Astrocyte (in vitro differentiated cells and primary cell): ENCODE measurements around the gene OR2Y1. TPM values are rescaled to one million over a fixed set of nuclear protein-coding genes. Genes with fewer than 3 reads are reported as not detected.
"Not testable (repeated sequence)": the region's sequence is repeated elsewhere in the genome, so short reads cannot be mapped to it uniquely, and the experiment has no call there.

Source experiments
- DNase-seq: peaks from one replicate; pipeline ENCODE4 v3.0.0-alpha.2; 2010; ENCODE audit warnings: low read depth
- FAIRE-seq: peaks from 2 replicates; lab custom pipeline; 2011; peaks lifted over from hg19 to GRCh38; lab: Jason Lieb, UNC
- H2AFZ ChIP-seq: 2 replicates; pipeline ENCODE4 v1.6.0; 2012; ENCODE audit warnings: low read depth, low read length, inconsistent platforms
- H3K27ac ChIP-seq: 2 replicates; pipeline ENCODE4 v1.5.1; 2011; ENCODE audit warnings: low read depth, low read length, inconsistent platforms
- H3K27me3 ChIP-seq: 2 replicates; pipeline ENCODE4 v1.6.0; 2011; ENCODE audit warnings: low read length, inconsistent platforms; ENCODE audit not compliant: insufficient read depth
- H3K36me3 ChIP-seq: 2 replicates; pipeline ENCODE4 v1.5.1; 2011; ENCODE audit warnings: low read length, inconsistent platforms; ENCODE audit not compliant: insufficient read depth
- H3K4me1 ChIP-seq: 2 replicates; pipeline ENCODE4 v1.5.1; 2011; ENCODE audit warnings: low read length, inconsistent platforms; ENCODE audit not compliant: insufficient read depth
- H3K4me2 ChIP-seq: 2 replicates; pipeline ENCODE4 v1.6.0; 2012; ENCODE audit warnings: low read length, inconsistent platforms
- H3K4me3 ChIP-seq: 2 replicates; pipeline ENCODE4 v1.5.1; 2011; ENCODE audit warnings: low read depth, mild to moderate bottlenecking, low read length, inconsistent platforms; ENCODE audit not compliant: insufficient read depth
- H3K79me2 ChIP-seq: 2 replicates; pipeline ENCODE4 v1.6.0; 2012; ENCODE audit warnings: mild to moderate bottlenecking, low read length, inconsistent platforms; ENCODE audit not compliant: insufficient read depth
- H3K9ac ChIP-seq: 2 replicates; pipeline ENCODE4 v1.6.0; 2012; ENCODE audit warnings: mild to moderate bottlenecking, low read length, inconsistent platforms
- H3K9me3 ChIP-seq: 2 replicates; pipeline ENCODE4 v1.5.1; 2012; ENCODE audit warnings: low read depth, mild to moderate bottlenecking, low read length, inconsistent platforms; ENCODE audit not compliant: insufficient read depth
- H4K20me1 ChIP-seq: 2 replicates; pipeline ENCODE4 v1.6.0; 2012; ENCODE audit warnings: low read length, inconsistent platforms; ENCODE audit not compliant: insufficient read depth
- H3K27ac Mint-ChIP-seq: one replicate; pipeline ENCODE4 v1.8.0; 2021; ENCODE audit warnings: mild to moderate bottlenecking, mixed read lengths; ENCODE audit not compliant: unreplicated experiment
- H3K27me3 Mint-ChIP-seq: one replicate; pipeline ENCODE4 v1.8.0; 2021; ENCODE audit warnings: low read depth, mixed read lengths; ENCODE audit not compliant: unreplicated experiment
- H3K36me3 Mint-ChIP-seq: one replicate; pipeline ENCODE4 v1.8.0; 2021; ENCODE audit warnings: low read depth, mixed read lengths; ENCODE audit not compliant: unreplicated experiment
- H3K4me1 Mint-ChIP-seq: one replicate; pipeline ENCODE4 v1.8.0; 2021; ENCODE audit warnings: low read depth, mixed read lengths; ENCODE audit not compliant: unreplicated experiment
- H3K4me3 Mint-ChIP-seq: one replicate; pipeline ENCODE4 v1.8.0; 2021; ENCODE audit warnings: mild to moderate bottlenecking, moderate library complexity, mixed read lengths; ENCODE audit not compliant: unreplicated experiment
- H3K9me3 Mint-ChIP-seq: one replicate; pipeline ENCODE4 v1.8.0; 2021; ENCODE audit warnings: mild to moderate bottlenecking, mixed read lengths; ENCODE audit not compliant: unreplicated experiment
- EZH2 ChIP-seq: IDR thresholded peaks from 2 replicates; pipeline ENCODE4 v1.6.1; 2012; ENCODE audit warnings: mild to moderate bottlenecking, low read length, inconsistent platforms; ENCODE audit not compliant: insufficient read depth
- total RNA-seq: library from RNA; stranded (reverse); gene quantifications from 2 replicates; pipeline ENCODE4 v1.2.1, GENCODE V29; 2021
- TF ChIP-seq, protein P1 (sequence below): IDR thresholded peaks from 2 replicates; pipeline ENCODE4 v1.5.1; 2011; ENCODE audit warnings: low read depth, mild to moderate bottlenecking, inconsistent platforms, low read length, moderate library complexity; ENCODE audit not compliant: insufficient read depth

OR2Y1 gene
- total RNA-seq, 1 donor from 2014 or later, result not detected

DNA sequence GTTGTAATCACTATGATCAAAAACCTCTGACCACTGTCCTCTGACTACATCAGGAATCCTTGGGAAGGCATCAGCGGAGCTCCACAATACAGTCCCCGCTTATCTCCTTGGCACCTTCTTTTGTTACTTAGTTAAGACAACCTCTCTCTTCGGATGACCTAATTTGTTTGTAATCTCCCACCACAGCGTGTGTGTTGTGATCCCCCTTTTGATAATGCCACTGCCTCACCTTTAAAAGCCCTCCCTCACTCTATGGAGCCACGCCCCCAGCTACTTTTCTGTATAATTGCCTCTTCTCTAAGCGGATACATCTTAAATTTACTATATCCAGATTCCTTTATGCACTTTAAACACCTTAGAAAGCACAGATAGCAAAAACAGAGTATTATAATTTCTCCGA is 35.9 kb downstream of the OR2Y1 start:
- H3K4me1 Mint-ChIP-seq, result peaks cover 2% of the 10 kb centered on the region
- Histone ChIP-seq H3K79me2 (no peaks in the 10 kb centered on the region), H2AFZ (no peak overlapping the region), H3K4me3 (no peak overlapping the region), H3K27me3 (no peaks in the 10 kb centered on the region), H3K4me2 (no peak overlapping the region), H3K36me3 (no peaks in the 10 kb centered on the region), H3K9ac (no peak overlapping the region), H3K27ac (no peak overlapping the region), H3K9me3 (no peaks in the 10 kb centered on the region), H3K4me1 (no peaks in the 10 kb centered on the region), H4K20me1 (no peaks in the 10 kb centered on the region)
- DNase-seq, result no peak
- H3K4me3 Mint-ChIP-seq, result no peak overlapping the region
- H3K27me3 Mint-ChIP-seq, result no peaks in the 10 kb centered on the region
- FAIRE-seq, result no peak
- H3K36me3 Mint-ChIP-seq, result no peaks in the 10 kb centered on the region
- TF ChIP-seq, protein P1, sequence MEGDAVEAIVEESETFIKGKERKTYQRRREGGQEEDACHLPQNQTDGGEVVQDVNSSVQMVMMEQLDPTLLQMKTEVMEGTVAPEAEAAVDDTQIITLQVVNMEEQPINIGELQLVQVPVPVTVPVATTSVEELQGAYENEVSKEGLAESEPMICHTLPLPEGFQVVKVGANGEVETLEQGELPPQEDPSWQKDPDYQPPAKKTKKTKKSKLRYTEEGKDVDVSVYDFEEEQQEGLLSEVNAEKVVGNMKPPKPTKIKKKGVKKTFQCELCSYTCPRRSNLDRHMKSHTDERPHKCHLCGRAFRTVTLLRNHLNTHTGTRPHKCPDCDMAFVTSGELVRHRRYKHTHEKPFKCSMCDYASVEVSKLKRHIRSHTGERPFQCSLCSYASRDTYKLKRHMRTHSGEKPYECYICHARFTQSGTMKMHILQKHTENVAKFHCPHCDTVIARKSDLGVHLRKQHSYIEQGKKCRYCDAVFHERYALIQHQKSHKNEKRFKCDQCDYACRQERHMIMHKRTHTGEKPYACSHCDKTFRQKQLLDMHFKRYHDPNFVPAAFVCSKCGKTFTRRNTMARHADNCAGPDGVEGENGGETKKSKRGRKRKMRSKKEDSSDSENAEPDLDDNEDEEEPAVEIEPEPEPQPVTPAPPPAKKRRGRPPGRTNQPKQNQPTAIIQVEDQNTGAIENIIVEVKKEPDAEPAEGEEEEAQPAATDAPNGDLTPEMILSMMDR, result no peak
- TF ChIP-seq EZH2, result no peak
- no peak overlapping the region for H3K27ac Mint-ChIP-seq
- peaks cover 5% of the 10 kb centered on the region for H3K9me3 Mint-ChIP-seq

DNA sequence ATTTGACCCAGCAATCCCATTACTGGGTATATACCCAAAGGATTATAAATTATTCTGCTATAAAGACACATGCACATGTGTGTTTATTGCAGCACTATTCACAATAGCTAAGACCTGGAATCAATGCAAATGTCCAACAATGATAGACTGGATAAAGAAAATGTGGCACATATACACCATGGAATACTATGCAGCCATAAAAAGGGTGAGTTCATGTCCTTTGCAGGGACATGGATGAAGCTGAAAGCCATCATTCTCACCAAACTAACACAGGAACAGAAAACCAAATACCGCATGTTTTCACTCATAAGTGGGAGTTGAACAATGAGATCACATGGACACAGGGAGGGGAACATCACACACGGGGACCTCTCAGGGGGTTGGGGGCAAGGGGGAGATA is 36.5 kb downstream of the OR2Y1 start:
- not testable (repeated sequence) for H3K36me3 Mint-ChIP-seq, H2AFZ ChIP-seq, DNase-seq, H3K27ac Mint-ChIP-seq, H3K27me3 ChIP-seq, H3K9me3 Mint-ChIP-seq, FAIRE-seq, H3K4me3 Mint-ChIP-seq, H3K79me2 ChIP-seq, H3K27ac ChIP-seq, H3K27me3 Mint-ChIP-seq, H3K36me3 ChIP-seq, H3K9ac ChIP-seq, H3K4me1 ChIP-seq, H3K9me3 ChIP-seq, H3K4me2 ChIP-seq, H4K20me1 ChIP-seq, H3K4me3 ChIP-seq, H3K4me1 Mint-ChIP-seq

DNA sequence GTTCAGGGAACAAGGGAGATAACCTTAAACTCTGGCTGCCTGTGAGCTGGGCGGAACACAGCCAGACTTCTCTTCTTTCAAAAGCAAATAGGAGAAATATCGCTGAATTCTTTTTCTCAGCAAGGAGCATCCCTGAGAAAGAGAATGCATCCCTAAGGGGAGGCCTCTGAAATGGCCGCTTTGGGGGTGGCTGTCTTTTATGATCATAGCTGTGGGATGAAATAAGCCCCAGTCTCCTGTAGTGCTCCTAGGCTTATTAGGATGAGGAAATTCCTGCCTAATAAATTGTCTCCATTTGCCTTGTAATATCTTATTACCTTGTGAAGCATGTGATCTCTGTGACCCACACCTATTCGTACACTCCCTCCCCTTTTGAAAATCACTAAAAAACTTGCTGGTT is 39.4 kb downstream of the OR2Y1 start:
- H3K9me3 ChIP-seq, H3K79me2 ChIP-seq, H3K9me3 Mint-ChIP-seq, H3K4me2 ChIP-seq, H3K4me3 ChIP-seq, DNase-seq, H3K27ac Mint-ChIP-seq, H2AFZ ChIP-seq, H3K4me1 ChIP-seq, H3K27me3 Mint-ChIP-seq, H4K20me1 ChIP-seq, H3K36me3 Mint-ChIP-seq, H3K9ac ChIP-seq, H3K27me3 ChIP-seq, FAIRE-seq, H3K4me1 Mint-ChIP-seq, H3K27ac ChIP-seq, H3K36me3 ChIP-seq, H3K4me3 Mint-ChIP-seq: not testable (repeated sequence)

DNA sequence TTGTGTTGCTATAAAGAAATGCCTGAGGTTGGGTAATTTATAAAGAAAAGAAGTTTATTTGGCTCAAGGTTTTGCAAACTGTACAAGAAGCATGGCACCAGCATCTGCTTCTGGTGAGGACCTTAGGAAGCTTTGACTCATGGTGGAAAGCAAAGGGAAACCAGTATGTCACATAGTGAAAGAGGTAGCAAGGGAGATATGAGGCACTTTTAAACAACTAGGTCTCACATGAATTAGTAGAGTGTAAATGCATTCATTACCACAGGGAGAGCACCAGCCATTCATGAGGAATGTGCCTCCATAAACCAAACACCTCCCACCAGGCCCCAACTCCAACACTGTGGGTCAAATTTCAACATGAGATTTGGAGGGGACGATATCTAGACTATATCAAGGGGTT is 40.8 kb downstream of the OR2Y1 start:
- Mint-ChIP-seq H3K9me3 (peaks cover 12% of the 10 kb centered on the region), H3K27me3 (no peaks in the 10 kb centered on the region), H3K4me1 (no peaks in the 10 kb centered on the region), H3K36me3 (no peaks in the 10 kb centered on the region), H3K27ac (no peak overlapping the region), H3K4me3 (no peak overlapping the region)
- Histone ChIP-seq H3K36me3 (no peaks in the 10 kb centered on the region), H2AFZ (no peak overlapping the region), H3K27ac (no peak overlapping the region), H3K4me1 (no peaks in the 10 kb centered on the region), H4K20me1 (no peaks in the 10 kb centered on the region), H3K79me2 (no peaks in the 10 kb centered on the region), H3K4me2 (no peak overlapping the region), H3K9ac (no peak overlapping the region), H3K9me3 (no peaks in the 10 kb centered on the region), H3K27me3 (no peaks in the 10 kb centered on the region), H3K4me3 (no peak overlapping the region)
- TF ChIP-seq, protein P1, result no peak
- TF ChIP-seq EZH2, result no peak
- no peak for DNase-seq
- FAIRE-seq, result no peak
